HepG2 (cell line): Measurements from ENCODE around the gene TLR3. TPM values are rescaled to one million over a fixed set of nuclear protein-coding genes. Genes with fewer than 3 reads are reported as not detected.

Experiments used
- ATAC-seq: fragments of 200-7000 bp; cut with Tn5 transposase; 3 replicates; pipeline ENCODE4 v1.9.1; 2020; ENCODE audit warnings: mild to moderate bottlenecking, moderate library complexity
- BruUV-seq: library from RNA; stranded (reverse); fragments of 400-500 nt; replicated peaks from 2 replicates; lab custom pipeline; 2021; lab: Mats Ljungman, UMichigan
- CTCF ChIA-PET: fragments of 300-600 bp; formaldehyde crosslinking; extraction: SDS; loops from one replicate; lab custom pipeline; 2021; ENCODE audit warnings: low total read pairs, inconsistent platforms, low intra/inter-chr PET ratio; lab: Yijun Ruan, JAX
- POLR2A ChIA-PET: fragments of 350-600 bp; sonication (Branson Sonifier 250); formaldehyde crosslinking; loops from one replicate; lab custom pipeline; 2020; ENCODE audit warnings: antibody characterized with exemption, inconsistent platforms; lab: Yijun Ruan, JAX
- DNase-seq: peaks from one replicate; pipeline ENCODE4 v3.0.0-alpha.2; 2015; ENCODE audit warnings: low spot score
- FAIRE-seq: peaks from 3 replicates; lab custom pipeline; 2011; peaks lifted over from hg19 to GRCh38; lab: Jason Lieb, UNC
- H2AFZ ChIP-seq: one replicate; pipeline ENCODE4 v1.6.1; 2011; ENCODE audit warnings: low read length, inconsistent platforms
- H3K27ac ChIP-seq: fragments of 300-600 bp; 3 replicates; pipeline ENCODE4 v1.8.0; 2011; ENCODE audit warnings: mixed run types, mild to moderate bottlenecking, mixed read lengths, low read length, inconsistent platforms; ENCODE audit not compliant: insufficient read depth; ENCODE audit errors: extremely low read length
- H3K27me3 ChIP-seq, 2 experiments: fragments of 200-600 bp in 1 of 2; 2 replicates in 1 of 2; 3 replicates in 1 of 2; pipeline versions ENCODE4 v1.6.0 to v1.8.0; 2011; ENCODE audit warnings: low read length in 2 of 2, mild to moderate bottlenecking in 2 of 2, moderate library complexity in 2 of 2, inconsistent platforms in 1 of 2; ENCODE audit not compliant: insufficient read depth in 2 of 2, control insufficient read depth in 1 of 2
- H3K36me3 ChIP-seq, 2 experiments: fragments of 200-600 bp in 1 of 2; replicated peaks in 1 of 2; 2 replicates in 1 of 2; 3 replicates in 1 of 2; pipeline versions ENCODE4 v1.5.1 to v1.8.0; 2011; ENCODE audit warnings: low read length in 2 of 2, inconsistent platforms in 1 of 2; ENCODE audit not compliant: insufficient read depth in 2 of 2, control insufficient read depth in 1 of 2
- H3K4me1 ChIP-seq: 2 replicates; pipeline ENCODE4 v1.5.1; 2012; ENCODE audit warnings: low read length, inconsistent platforms; ENCODE audit not compliant: insufficient read depth
- H3K4me2 ChIP-seq: 2 replicates; pipeline ENCODE4 v1.6.0; 2011; ENCODE audit warnings: low read depth, low read length, inconsistent platforms
- H3K4me3 ChIP-seq, 3 experiments: fragments of 200-600 bp in 1 of 3; sonication (generic), shearing (Covaris generic) in 1 of 3; replicated peaks in 1 of 3; 2 replicates each; pipeline ENCODE4 v1.5.1; 2011 to 2016; ENCODE audit warnings: low read length in 3 of 3, inconsistent platforms in 2 of 3, low read depth in 2 of 3, mild to moderate bottlenecking in 2 of 3, control low read depth in 1 of 3, mixed read lengths in 1 of 3; ENCODE audit not compliant: insufficient read depth in 1 of 3
- H3K79me2 ChIP-seq: one replicate; pipeline ENCODE4 v1.6.1; 2011; ENCODE audit warnings: low read length, inconsistent platforms; ENCODE audit not compliant: insufficient read depth
- H3K9ac ChIP-seq: 2 replicates; pipeline ENCODE4 v1.6.0; 2011; ENCODE audit warnings: mild to moderate bottlenecking, low read depth, low read length, inconsistent platforms; ENCODE audit not compliant: insufficient read depth
- H3K9me3 ChIP-seq: 2 replicates; pipeline ENCODE4 v1.5.1; 2012; ENCODE audit warnings: mild to moderate bottlenecking, low read length
- H4K20me1 ChIP-seq: 2 replicates; pipeline ENCODE4 v1.6.0; 2011; ENCODE audit warnings: inconsistent platforms, mild to moderate bottlenecking, low read length, moderate library complexity; ENCODE audit not compliant: insufficient read depth
- ARNTL ChIP-seq: sonication (generic); formaldehyde crosslinking; IDR thresholded peaks from 2 replicates; pipeline ENCODE4 v1.4.0; 2020; ENCODE audit warnings: mild to moderate bottlenecking, missing genetic modification reagents
- FOXA1 ChIP-seq, 2 experiments: fragments of 450-650 bp in 1 of 2; sonication (generic) in 1 of 2; formaldehyde crosslinking in 1 of 2; IDR thresholded peaks; 2 replicates each; pipeline versions ENCODE4 v1.4.0 to v1.6.1; 2016 to 2020; ENCODE audit warnings: missing genetic modification reagents in 1 of 2
- NRL ChIP-seq: sonication (generic); formaldehyde crosslinking; IDR thresholded peaks from 2 replicates; pipeline ENCODE4 v1.5.0; 2020; ENCODE audit warnings: missing genetic modification reagents, mild to moderate bottlenecking, moderate library complexity, borderline replicate concordance
- PRPF4 ChIP-seq: fragments of 200-400 bp; formaldehyde crosslinking; IDR thresholded peaks from 2 replicates; pipeline ENCODE4 v1.6.1; 2016; ENCODE audit warnings: low read length, low read depth; ENCODE audit not compliant: poor library complexity, severe bottlenecking
- YEATS2 ChIP-seq: sonication (generic); formaldehyde crosslinking; IDR thresholded peaks from 2 replicates; pipeline ENCODE4 v1.4.0; 2020; ENCODE audit warnings: missing genetic modification reagents, borderline replicate concordance
- ZBTB1 ChIP-seq: sonication (generic); formaldehyde crosslinking; IDR thresholded peaks from 2 replicates; pipeline ENCODE4 v1.4.0; 2020; ENCODE audit warnings: missing genetic modification reagents, borderline replicate concordance
- ZHX1 ChIP-seq: sonication (generic); formaldehyde crosslinking; IDR thresholded peaks from 2 replicates; pipeline ENCODE4 v1.8.1; 2022; ENCODE audit warnings: low read depth, mild to moderate bottlenecking, missing genetic modification reagents
- ZMYM2 ChIP-seq: sonication (generic); formaldehyde crosslinking; IDR thresholded peaks from 2 replicates; pipeline ENCODE4 v1.8.0; 2022; ENCODE audit warnings: mild to moderate bottlenecking, missing genetic modification reagents
- ZNF430 ChIP-seq: sonication (generic); formaldehyde crosslinking; IDR thresholded peaks from 2 replicates; pipeline ENCODE4 v1.9.0; 2021; ENCODE audit warnings: mild to moderate bottlenecking, missing genetic modification reagents
- ZNF543 ChIP-seq: sonication (generic); formaldehyde crosslinking; IDR thresholded peaks from 2 replicates; pipeline ENCODE4 v1.4.0; 2020; ENCODE audit warnings: mild to moderate bottlenecking, missing genetic modification reagents
- ZNF720 ChIP-seq: sonication (generic); formaldehyde crosslinking; IDR thresholded peaks from 2 replicates; pipeline ENCODE4 v1.4.0; 2020; ENCODE audit warnings: missing genetic modification reagents
- ZNF749 ChIP-seq: sonication (generic); formaldehyde crosslinking; IDR thresholded peaks from 2 replicates; pipeline ENCODE4 v1.8.0; 2022; ENCODE audit warnings: mild to moderate bottlenecking, missing genetic modification reagents, moderate library complexity, borderline replicate concordance
- ZNF777 ChIP-seq: sonication (generic); formaldehyde crosslinking; IDR thresholded peaks from 2 replicates; pipeline ENCODE4 v1.4.0; 2020; ENCODE audit warnings: missing genetic modification reagents
- ZSCAN31 ChIP-seq: sonication (generic); formaldehyde crosslinking; IDR thresholded peaks from 2 replicates; pipeline ENCODE4 v1.5.0; 2020; ENCODE audit warnings: low read depth, mild to moderate bottlenecking, missing genetic modification reagents
- WGBS: methylation state at CpG from one replicate; pipeline ENCODE4 v1.1.6; 2017; ENCODE audit warnings: low lambda C conversion rate; 5-methylcytosine and 5-hydroxymethylcytosine counted together
- in situ Hi-C: cut with HindIII; loops from 2 replicates; pipeline ENCODE4 v1.10.0; 2017; ENCODE audit warnings: low pct_unique_long_range_greater_than_20kb; ENCODE audit not compliant: extremely low pct_ligation_motif_present
- intact Hi-C: fragments of 100-400 bp; cut with micrococcal nuclease; formaldehyde crosslinking; loops from one replicate; pipeline ENCODE4 v1.10.0; 2022; ENCODE audit not compliant: unreplicated experiment
- polyA plus RNA-seq, 8 experiments: library from polyadenylated mRNA; depleted of rRNA in 3 of 8; stranded (reverse) in 7 of 8; unstranded in 1 of 8; fragments of >200 nt; fragmentation: Illumina TruSeq in 4 of 8; extraction: Trizol in 4 of 8; gene quantifications; 2 replicates each; pipeline versions ENCODE4 v1.2.1 to v1.2.3, GENCODE V29; 2011 to 2016; ENCODE audit warnings: low read depth in 4 of 8, missing spikeins in 1 of 8, mixed read lengths in 1 of 8; ENCODE audit not compliant: insufficient read depth in 1 of 8
- total RNA-seq, 5 experiments: library from RNA; depleted of rRNA; stranded (reverse); fragments of >200 nt; fragmentation: Illumina TruSeq; extraction: Trizol; gene quantifications; 2 replicates each; pipeline ENCODE4 v1.2.3, GENCODE V29; 2016; ENCODE audit warnings: low read depth in 1 of 5
- TF ChIP-seq, protein P1 (sequence below): sonication (generic); formaldehyde crosslinking; IDR thresholded peaks from 2 replicates; pipeline ENCODE4 v1.8.1; 2023; ENCODE audit warnings: mild to moderate bottlenecking, inconsistent platforms, moderate library complexity, missing genetic modification reagents, borderline replicate concordance
- TF ChIP-seq, protein P2 (sequence below): sonication (generic); formaldehyde crosslinking; IDR thresholded peaks from 2 replicates; pipeline ENCODE4 v1.4.0; 2020; ENCODE audit warnings: mild to moderate bottlenecking, missing genetic modification reagents
- TF ChIP-seq, protein P3 (sequence below): sonication (generic); formaldehyde crosslinking; IDR thresholded peaks from 2 replicates; pipeline ENCODE4 v1.4.0; 2020; ENCODE audit warnings: mild to moderate bottlenecking, missing genetic modification reagents
- TF ChIP-seq, protein P4 (sequence below): sonication (generic); formaldehyde crosslinking; IDR thresholded peaks from 2 replicates; pipeline ENCODE4 v1.5.0; 2020; ENCODE audit warnings: missing genetic modification reagents

Gene TLR3
- total and polyA plus RNA-seq, 2 of the 13 experiments (the other 11 are each of a cell fraction or from before 2014, with no cell fraction given), result 0.11 to 0.38 TPM

DNA sequence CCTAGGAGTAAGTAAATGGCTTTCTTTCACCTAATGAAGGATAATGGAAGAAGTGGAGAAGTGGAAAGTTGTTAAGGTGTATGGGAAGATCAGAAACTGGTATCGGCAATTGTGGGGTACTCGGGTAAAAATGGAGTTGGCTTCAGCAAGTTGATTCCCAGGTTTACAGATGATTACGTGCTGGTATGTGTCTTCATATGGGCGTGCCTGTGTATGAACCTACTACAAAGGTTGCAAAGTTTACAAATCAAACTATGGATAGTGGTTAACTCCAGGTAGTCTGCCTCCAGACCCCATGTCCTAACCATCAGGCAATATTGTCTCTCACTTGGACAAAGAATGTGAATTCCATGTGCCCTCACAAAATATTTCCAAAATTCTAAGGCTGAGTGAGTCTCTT, 773 bp downstream of the TLR3 start:
- ATAC-seq (no peak), DNase-seq (no peak), FAIRE-seq (no peak)
- BruUV-seq, result no TSS peak
- no peaks in the 10 kb centered on the region for H3K9me3 ChIP-seq
- no peak overlapping the region for H3K9ac ChIP-seq
- peak overlapping the region; percentile 80; the same call in 1 of the 2 replicates for H3K4me2 ChIP-seq
- H3K36me3 ChIP-seq, result no peaks in the 10 kb centered on the region
- H3K79me2 ChIP-seq, result no peaks in the 10 kb centered on the region
- intact Hi-C loops, result loop anchor here (5.0 kb wide), 1 partner anchor 133 kb away; no protein-coding TSS in a partner anchor
- no peak overlapping the region; a peak in 1 of 6 replicates for H3K4me3 ChIP-seq
- no peaks in the 10 kb centered on the region for H4K20me1 ChIP-seq
- peaks cover 0 to 3% of the 10 kb centered on the region in 2 experiments; a peak in 1 of 5 replicates for H3K27me3 ChIP-seq
- no peak overlapping the region for H3K27ac ChIP-seq
- WGBS, result 49% methylated on average over 4 of the region's 4 CpGs
- in situ Hi-C loops, result no loop called here
- CTCF ChIA-PET, result no interaction called here
- POLR2A ChIA-PET, result no interaction called here
- peaks cover 22% of the 10 kb centered on the region for H3K4me1 ChIP-seq
- peak overlapping the region; percentile 31 for H2AFZ ChIP-seq
- TF ChIP-seq, protein P1, sequence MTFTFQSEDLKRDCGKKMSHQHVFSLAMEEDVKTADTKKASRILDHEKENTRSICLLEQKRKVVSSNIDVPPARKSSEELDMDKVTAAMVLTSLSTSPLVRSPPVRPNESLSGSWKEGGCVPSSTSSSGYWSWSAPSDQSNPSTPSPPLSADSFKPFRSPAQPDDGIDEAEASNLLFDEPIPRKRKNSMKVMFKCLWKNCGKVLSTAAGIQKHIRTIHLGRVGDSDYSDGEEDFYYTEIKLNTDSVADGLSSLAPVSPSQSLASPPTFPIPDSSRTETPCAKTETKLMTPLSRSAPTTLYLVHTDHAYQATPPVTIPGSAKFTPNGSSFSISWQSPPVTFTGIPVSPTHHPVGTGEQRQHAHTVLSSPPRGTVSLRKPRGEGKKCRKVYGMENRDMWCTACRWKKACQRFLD (CRISPR knock-in tag), result no peak
- TF ChIP-seq ARNTL (no peak), ZNF749 (CRISPR knock-in tag) (no peak), NRL (CRISPR knock-in tag) (no peak), ZNF430 (CRISPR knock-in tag) (no peak), ZBTB1 (CRISPR knock-in tag) (no peak), ZMYM2 (CRISPR knock-in tag) (no peak), PRPF4 (no peak), ZNF543 (CRISPR knock-in tag) (no peak), ZNF720 (CRISPR knock-in tag) (no peak), ZSCAN31 (no peak), FOXA1 (IDR thresholded peaks at IDR 0.05) (no peak), FOXA1 (CRISPR knock-in tag; IDR thresholded peaks at IDR 0.05) (no peak), ZHX1 (no peak), ZNF777 (CRISPR knock-in tag) (no peak), YEATS2 (CRISPR knock-in tag) (no peak)
- TF ChIP-seq, protein P2, sequence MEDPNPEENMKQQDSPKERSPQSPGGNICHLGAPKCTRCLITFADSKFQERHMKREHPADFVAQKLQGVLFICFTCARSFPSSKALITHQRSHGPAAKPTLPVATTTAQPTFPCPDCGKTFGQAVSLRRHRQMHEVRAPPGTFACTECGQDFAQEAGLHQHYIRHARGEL (CRISPR knock-in tag), result no peak
- TF ChIP-seq, protein P3, sequence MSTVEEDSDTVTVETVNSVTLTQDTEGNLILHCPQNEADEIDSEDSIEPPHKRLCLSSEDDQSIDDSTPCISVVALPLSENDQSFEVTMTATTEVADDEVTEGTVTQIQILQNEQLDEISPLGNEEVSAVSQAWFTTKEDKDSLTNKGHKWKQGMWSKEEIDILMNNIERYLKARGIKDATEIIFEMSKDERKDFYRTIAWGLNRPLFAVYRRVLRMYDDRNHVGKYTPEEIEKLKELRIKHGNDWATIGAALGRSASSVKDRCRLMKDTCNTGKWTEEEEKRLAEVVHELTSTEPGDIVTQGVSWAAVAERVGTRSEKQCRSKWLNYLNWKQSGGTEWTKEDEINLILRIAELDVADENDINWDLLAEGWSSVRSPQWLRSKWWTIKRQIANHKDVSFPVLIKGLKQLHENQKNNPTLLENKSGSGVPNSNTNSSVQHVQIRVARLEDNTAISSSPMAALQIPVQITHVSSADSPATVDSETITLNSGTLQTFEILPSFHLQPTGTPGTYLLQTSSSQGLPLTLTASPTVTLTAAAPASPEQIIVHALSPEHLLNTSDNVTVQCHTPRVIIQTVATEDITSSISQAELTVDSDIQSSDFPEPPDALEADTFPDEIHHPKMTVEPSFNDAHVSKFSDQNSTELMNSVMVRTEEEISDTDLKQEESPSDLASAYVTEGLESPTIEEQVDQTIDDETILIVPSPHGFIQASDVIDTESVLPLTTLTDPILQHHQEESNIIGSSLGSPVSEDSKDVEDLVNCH, result no peak
- TF ChIP-seq, protein P4, sequence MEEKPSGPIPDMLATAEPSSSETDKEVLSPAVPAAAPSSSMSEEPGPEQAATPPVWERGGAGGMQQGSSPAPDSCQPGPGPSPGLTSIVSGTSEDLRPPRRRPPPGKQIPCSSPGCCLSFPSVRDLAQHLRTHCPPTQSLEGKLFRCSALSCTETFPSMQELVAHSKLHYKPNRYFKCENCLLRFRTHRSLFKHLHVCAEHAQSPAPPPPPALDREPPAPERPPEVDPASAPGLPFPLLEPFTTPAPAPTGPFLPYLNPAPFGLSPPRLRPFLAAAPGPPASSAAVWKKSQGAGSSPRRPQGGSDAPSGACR, result no peak
